H7 (cell line): ENCODE measurements around the gene KCNQ4. TPM values are rescaled to one million over a fixed set of nuclear protein-coding genes. Genes with fewer than 3 reads are reported as not detected.

ENCODE experiments used
- DNase-seq: peaks from one replicate; pipeline ENCODE4 v3.0.0; 2012
- H3K27me3 ChIP-seq: 2 replicates; pipeline ENCODE4 v1.6.0; 2011; ENCODE audit warnings: mild to moderate bottlenecking, low read length; ENCODE audit not compliant: control insufficient read depth, insufficient read depth
- H3K36me3 ChIP-seq: replicated peaks from 2 replicates; pipeline ENCODE4 v1.5.1; 2011; ENCODE audit warnings: low read length; ENCODE audit not compliant: control insufficient read depth, insufficient read depth
- H3K4me3 ChIP-seq: 2 replicates; pipeline ENCODE4 v1.5.1; 2011; ENCODE audit warnings: low read depth, mild to moderate bottlenecking, control low read depth, low read length, moderate library complexity; ENCODE audit not compliant: insufficient read depth
- total RNA-seq: library from RNA; depleted of rRNA; stranded (reverse); fragments of >200 nt; shearing (Covaris generic); gene quantifications from 2 replicates; pipeline ENCODE4 v1.2.3, GENCODE V29; 2014

KCNQ4 gene
- total RNA-seq, 1 experiment from 2014 or later: 2.7 TPM

DNA sequence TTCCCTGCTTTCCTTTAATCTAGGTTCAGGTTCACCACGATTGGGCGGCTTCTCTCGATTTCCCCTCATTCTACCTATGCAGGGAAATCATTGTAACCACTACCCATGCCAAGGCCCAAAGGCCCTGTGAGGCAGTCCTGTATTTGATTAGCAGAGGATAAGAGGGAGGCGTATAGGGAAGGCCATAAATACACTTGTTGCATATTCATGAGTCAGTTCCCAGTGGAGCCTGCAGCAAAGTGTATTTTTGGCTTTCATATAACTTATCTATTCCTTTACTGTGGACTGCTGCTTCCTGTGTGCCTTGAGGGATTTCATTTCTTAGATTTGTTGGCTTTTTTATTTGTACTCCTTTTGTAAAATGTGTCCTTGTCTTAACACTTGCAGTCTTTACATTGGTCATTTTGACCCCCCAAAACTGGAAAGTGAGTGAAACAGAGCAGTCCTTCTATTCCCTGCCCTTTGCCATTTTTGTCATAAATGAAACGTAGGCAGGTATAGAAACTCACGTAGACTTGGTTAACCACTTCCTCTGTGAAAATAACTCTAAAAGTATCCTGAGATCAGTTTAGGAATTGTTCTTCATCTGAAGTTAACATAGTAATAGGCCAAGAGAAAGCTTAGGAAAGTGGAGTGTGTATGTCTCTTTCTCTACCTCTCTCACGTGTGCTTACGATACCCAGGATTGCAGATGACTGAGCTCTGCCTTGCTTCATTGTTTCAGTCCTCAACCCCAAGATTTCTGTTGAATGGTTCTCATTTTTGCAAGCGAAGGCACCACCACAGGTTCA, 19.6 kb upstream of the KCNQ4 start:
- Histone ChIP-seq H3K27me3 (no peaks in the 10 kb centered on the region), H3K36me3 (peaks cover 29% of the 10 kb centered on the region), H3K4me3 (no peak overlapping the region)
- no peak for DNase-seq

DNA sequence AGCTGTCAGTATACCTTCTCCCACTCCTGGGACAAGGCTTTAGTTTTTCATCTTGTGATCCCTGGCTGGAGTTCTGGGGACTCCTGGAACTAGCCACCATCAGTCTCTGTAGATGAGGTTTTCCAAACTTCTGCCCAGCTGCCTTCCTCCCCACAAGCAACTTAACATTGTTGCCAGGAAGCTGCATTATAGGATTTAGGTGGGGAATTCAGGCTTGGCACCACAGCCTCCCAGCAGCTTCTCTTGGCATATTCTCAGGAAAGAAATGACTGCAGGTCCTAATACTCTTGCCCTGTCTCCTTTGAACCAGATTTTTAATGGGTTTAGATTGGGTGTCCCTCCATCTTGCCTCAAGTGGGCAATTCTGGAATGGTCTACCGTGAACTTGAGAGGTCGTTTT, 18.6 kb upstream of the KCNQ4 start:
- no peak overlapping the region for H3K4me3 ChIP-seq
- H3K27me3 ChIP-seq: no peaks in the 10 kb centered on the region
- no peak for DNase-seq
- H3K36me3 ChIP-seq: peaks cover 30% of the 10 kb centered on the region

DNA sequence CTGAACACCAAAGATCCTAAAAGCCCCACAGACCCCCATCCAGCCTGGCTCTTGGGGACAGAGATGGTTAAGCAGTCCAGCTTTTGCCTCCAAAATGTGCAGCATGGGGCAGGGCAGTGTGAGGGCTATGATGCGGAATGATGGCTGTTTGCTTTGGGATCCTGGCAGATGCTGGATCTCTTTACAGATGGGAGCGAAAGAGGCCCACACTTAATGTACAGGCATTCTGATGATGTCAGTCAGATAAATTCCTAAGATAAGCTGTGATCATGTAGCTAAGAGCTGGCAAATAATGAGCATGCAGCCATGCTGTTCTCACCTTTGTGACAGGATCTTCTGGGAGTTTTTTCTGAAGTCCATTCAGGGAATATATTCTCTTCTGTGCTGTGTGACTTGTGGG, 17.6 kb upstream of the KCNQ4 start:
- no peak overlapping the region for H3K4me3 ChIP-seq
- H3K36me3 ChIP-seq: peaks cover 30% of the 10 kb centered on the region
- H3K27me3 ChIP-seq: no peaks in the 10 kb centered on the region
- no peak for DNase-seq

DNA sequence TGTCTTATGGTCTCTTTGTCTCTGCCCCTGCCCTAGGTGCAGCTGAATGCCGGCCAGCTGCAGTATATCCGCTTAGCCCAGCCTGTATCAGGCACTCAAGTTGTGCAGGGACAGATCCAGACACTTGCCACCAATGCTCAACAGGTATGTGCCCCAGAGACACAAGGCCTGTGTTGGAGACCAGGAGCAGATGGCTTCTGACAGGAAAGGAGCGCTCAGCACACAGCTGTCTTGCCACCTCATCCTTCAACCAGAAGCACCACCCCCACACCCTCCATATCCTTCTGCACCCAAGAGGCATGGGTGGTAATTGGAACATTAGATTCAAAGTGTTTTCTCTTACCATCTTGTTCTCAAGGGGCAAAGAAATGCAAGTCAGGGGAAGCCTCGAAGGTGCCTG, 17.0 kb upstream of the KCNQ4 start:
- Histone ChIP-seq H3K4me3 (no peak overlapping the region), H3K36me3 (peaks cover 31% of the 10 kb centered on the region), H3K27me3 (no peaks in the 10 kb centered on the region)
- DNase-seq: no peak

DNA sequence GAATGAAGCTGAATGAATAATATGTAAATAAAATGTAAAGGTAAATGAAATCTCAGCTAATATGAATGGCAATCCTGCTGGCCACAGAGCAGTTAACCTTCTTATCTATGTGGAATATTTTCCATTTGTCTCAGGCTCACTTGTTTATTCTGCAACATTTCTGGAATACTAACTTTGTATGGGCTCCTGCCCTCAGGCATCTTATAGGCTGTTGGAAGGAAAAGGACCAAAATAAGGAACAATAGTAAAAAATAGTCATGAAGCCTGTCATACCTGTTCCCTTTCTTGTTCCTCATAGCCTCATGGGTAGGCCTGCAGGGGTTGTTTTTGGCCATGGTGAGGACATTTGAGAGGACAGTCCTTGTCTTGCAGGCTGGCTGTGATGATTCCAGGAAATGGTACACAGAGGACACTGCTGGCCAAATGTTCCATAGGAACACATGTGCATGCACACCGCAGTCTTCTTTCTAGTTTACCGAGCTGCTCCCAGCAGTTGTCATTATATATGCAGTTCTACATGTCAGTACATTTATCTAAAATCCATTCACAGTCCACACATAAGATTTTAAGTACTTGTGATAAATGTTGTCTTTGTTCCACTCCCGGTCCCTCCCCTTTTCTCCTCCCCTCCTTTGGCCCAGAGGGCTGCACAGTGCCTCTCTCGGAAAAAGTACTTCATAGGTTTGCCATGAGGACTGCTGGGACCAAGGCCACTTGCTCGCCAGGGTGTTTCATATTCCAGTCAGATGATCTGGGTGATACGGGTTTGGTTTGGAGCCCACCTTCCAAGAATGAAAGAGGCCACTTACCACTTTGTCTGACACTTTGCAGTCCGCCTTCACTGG, 15.2 kb upstream of the KCNQ4 start:
- Histone ChIP-seq H3K27me3 (no peaks in the 10 kb centered on the region), H3K36me3 (peaks cover 26% of the 10 kb centered on the region), H3K4me3 (no peak overlapping the region)
- DNase-seq: no peak

DNA sequence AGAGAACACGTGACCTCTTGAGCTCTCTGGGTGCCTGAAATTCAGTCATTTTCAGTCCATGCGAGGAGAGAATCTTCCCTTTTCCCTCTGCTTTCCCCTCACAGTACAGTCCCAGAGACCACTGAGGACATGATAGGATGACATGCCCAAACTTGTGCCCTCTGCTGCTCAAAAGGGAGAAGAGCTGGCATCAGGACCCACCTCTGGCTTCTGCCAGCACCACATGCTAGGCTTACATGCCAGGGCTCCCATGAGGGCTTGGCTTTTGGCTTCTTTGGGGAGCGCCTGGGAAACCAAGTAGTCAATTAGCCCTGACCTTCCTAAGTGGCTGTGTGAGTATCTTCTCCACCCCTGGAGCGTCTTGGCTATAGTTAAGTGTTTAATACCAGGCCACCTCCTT, 13.8 kb upstream of the KCNQ4 start:
- Histone ChIP-seq H3K4me3 (no peak overlapping the region), H3K27me3 (no peaks in the 10 kb centered on the region), H3K36me3 (peaks cover 23% of the 10 kb centered on the region)
- DNase-seq: no peak

DNA sequence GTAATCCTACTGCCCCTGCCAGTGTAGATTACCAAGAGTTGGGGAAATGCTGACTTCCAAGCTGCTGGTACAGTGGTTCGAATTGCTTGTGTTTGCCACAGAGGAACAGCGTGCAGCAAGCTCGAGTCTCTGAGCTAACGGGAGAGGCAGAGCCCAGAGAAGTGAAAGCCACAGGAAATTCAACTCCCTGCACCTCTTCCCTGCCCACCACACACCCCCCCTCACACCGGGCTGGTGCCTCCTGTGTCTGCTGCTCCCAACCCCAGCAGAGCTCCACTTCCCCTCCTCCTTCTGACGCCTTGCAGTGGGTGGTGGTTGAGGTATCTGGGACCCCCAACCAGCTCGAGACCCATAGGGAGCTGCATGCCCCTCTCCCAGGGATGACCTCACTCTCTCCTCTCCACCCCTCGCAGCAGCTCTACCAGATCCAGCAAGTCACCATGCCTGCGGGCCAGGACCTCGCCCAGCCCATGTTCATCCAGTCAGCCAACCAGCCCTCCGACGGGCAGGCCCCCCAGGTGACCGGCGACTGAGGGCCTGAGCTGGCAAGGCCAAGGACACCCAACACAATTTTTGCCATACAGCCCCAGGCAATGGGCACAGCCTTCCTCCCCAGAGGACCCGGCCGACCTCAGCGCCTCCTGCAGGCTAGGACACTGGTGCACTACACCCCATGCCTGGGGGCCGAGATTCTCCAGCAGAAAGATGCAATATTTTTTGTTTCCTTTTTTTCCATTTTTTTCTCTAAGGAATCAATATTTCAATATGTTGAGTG, 13.1 kb upstream of the KCNQ4 start:
- H3K27me3 ChIP-seq: no peaks in the 10 kb centered on the region
- peaks cover 23% of the 10 kb centered on the region for H3K36me3 ChIP-seq
- H3K4me3 ChIP-seq: no peak overlapping the region
- DNase-seq: peak; percentile 65

DNA sequence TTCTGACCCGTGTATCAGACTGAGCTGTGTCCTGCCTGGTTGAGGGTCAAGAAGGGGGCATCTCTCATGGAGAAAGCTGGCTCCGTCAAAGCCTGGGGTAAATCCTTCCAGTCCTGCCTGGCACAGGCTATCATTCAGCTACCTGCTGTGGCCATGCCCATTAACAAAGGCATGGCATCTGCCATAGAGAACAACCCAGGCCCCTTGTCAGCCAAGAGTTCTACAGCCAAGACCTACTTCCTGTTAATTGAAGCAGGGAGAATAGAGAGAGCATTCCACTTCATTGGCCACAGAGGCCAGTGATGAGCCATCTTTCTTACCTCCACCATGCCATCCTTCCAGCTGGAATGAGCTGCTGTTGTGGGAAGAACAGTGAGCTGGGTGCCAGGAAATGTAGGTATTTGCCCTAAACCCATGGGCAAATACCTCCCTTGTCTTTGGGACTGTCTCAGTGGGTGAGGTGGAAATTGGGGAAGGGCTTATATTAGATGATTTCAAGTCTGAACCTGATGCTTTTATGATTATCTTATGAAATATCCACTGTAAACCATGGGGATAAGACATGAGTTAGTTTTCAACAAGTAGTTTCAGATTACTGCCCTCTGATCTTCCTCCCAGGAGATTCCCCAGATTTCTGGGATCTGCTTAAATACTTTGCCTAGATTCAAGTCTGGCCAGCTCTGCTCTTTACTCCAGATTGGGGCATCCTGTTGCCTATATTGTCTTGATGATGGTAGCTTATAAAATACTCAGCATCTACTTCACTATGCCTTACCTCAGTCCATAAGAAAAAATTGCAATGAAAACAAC, 11.2 kb upstream of the KCNQ4 start:
- peak; percentile 19 for DNase-seq
- Histone ChIP-seq H3K4me3 (no peak overlapping the region), H3K27me3 (no peaks in the 10 kb centered on the region), H3K36me3 (peaks cover 11% of the 10 kb centered on the region)

DNA sequence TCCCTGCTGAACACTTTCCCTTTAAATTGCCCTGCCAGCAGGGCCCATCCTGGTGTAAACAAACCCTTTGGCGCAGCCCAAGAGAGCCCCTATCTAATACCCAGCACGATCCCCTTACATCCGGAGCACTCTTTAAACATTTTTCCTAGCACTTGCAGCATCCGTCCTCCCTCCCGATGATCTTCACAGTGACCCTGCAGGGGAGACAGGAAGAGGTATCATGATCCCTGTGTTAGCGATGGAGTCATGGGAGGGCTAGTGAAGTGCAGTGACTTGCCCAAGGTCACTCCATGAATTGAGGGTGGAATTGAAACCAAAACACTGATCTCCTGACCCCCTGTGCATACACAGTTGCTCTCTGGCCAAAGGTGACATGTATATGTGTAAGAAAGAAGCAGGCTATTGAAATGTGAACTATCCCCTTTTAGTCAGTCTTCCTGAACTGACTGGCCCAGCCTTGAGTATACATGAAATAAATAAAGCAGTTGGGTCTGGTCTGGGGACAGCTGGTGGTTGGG, 9.8 kb upstream of the KCNQ4 start:
- peak; percentile 65 for DNase-seq
- peaks cover 8% of the 10 kb centered on the region for H3K36me3 ChIP-seq
- no peak overlapping the region for H3K4me3 ChIP-seq
- no peaks in the 10 kb centered on the region for H3K27me3 ChIP-seq

DNA sequence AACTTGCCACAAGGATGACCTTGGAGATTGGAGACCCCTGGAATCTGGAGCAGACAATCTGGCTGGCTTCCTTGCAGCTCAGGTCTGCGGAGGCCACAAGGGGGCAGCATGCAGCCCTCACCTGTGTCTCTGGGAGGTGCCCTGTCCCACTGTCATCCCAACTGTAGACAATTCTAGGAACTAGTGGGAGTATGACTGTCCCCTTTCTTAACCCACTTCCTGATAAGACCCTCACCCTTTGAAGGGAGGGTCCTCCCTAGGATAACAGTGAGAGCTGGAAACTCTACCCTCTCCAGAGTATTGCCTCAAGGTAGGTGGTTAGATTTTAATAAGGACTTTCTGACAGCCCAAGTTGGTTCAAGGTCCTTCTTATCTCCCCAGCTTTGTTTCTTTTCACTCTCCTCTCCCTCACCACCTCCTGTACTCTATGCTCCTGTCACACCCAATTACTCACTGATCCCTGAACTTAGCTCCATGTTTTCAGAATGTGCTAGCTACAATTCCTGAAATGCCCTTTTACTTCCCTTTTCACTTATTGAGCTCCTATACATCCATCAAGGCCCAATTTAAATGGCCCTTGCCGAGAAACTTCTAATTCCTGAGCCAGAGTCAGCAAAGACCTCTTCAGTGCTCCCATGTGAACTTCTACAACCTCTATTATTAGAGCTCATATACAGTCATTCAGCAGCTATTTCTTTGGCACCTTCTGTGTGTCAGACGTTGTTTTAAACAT, 9.2 kb upstream of the KCNQ4 start:
- Histone ChIP-seq H3K4me3 (no peak overlapping the region), H3K27me3 (no peaks in the 10 kb centered on the region), H3K36me3 (peaks cover 6% of the 10 kb centered on the region)
- peak; percentile 82 for DNase-seq

DNA sequence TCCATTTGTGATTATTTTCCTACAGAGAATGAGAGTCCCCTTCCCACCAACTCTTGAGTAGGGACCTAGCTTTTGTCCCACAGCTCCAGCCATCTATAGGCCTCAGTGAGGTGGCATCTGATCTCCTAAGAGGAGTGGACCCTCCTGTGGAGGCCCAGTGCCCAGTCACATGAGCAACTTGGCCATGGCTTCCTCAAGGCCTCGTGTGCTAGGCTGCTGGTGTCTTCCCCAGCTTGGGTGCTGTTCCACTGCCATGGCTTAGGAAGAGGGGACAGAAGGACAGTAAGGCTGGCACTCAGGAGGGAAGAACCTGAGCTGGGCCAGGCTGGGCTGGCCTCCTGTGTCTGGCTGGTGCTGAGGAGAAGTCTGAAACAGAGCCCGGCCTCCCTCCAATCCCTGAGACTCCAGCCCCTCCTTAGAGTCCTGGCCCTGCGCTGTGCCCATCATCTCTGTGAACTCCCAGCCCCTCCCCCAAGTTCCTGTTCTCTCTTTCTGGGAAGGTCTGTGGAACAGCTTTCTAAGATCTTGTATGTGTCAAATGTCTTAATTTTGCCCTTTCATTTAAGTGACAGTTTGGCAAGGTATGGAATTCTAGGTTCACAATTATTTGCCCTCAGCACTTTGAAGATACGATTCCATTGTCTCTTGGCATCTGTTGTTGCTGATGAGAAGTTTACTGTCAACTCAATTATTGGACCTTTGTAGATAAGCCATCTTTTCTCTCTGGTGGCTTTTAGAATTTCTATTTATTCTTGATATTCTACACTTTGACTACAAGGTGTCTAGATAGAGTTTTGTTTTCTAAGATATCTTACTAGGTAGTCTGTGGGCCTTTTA, 7.1 kb upstream of the KCNQ4 start:
- peaks cover 8% of the 10 kb centered on the region for H3K27me3 ChIP-seq
- no peak for DNase-seq
- H3K36me3 ChIP-seq: peaks cover 2% of the 10 kb centered on the region
- H3K4me3 ChIP-seq: no peak overlapping the region

DNA sequence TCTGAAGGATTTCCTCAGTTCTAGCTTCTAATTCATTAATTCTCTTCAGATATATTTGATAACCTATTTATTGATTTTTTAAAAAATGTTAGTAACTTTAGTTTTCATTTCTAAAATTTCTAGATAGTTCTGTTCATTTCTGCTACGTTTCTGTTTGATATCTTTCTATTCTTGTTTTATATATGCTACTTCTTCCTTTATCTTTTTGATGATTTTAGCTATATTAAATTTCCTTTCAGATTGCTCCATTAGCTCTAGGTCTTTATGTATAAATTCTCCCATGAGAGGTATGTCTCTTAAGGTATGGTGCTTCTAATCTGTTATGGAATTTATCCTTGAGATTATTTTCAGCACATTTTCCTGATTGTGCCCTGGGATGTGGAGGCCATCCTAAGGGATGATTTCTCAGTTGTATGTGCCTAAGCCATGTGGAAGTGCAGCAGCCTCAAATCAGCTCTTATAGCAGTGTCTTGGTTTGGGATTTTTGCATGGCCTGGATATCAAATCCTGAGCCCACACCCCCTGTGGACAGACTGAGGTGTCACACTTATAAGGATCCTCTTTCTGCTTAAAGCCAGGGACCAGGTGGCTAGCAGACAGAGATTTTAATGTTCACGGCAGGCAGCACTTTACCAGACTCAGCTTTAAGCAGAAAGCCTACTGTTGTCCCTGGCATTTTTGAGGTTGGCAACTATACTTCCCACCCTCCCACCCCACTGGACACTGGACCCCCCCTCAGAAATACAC, 6.2 kb upstream of the KCNQ4 start:
- no peak for DNase-seq
- H3K27me3 ChIP-seq: peaks cover 18% of the 10 kb centered on the region
- no peak overlapping the region for H3K4me3 ChIP-seq
- no peaks in the 10 kb centered on the region for H3K36me3 ChIP-seq
